HFFc6 (cell line): ENCODE measurements around the gene MAJIN. TPM values are rescaled to one million over a fixed set of nuclear protein-coding genes. Genes with fewer than 3 reads are reported as not detected.

Experiments
- DNase-seq: peaks from one replicate; pipeline ENCODE4 v3.0.0-alpha.2; 2018
- H3K27ac Mint-ChIP-seq: 2 replicates; pipeline ENCODE4 v1.8.0; 2020; ENCODE audit warnings: mild to moderate bottlenecking, mixed read lengths
- H3K27me3 Mint-ChIP-seq: 2 replicates; pipeline ENCODE4 v1.8.0; 2021; ENCODE audit warnings: mild to moderate bottlenecking, moderate library complexity, mixed read lengths; ENCODE audit not compliant: insufficient read depth
- H3K36me3 Mint-ChIP-seq: 2 replicates; pipeline ENCODE4 v1.8.0; 2021; ENCODE audit warnings: low read depth, mixed read lengths
- H3K4me1 Mint-ChIP-seq: 2 replicates; pipeline ENCODE4 v1.8.0; 2020; ENCODE audit warnings: low read depth, mixed read lengths
- H3K4me3 Mint-ChIP-seq: 2 replicates; pipeline ENCODE4 v1.8.0; 2020; ENCODE audit warnings: mild to moderate bottlenecking, moderate library complexity, mixed read lengths
- H3K9me3 Mint-ChIP-seq: 2 replicates; pipeline ENCODE4 v1.8.0; 2020; ENCODE audit warnings: mild to moderate bottlenecking, mixed read lengths
- microRNA-seq: library from miRNA; unstranded; fragments of <30 nt; microRNA quantifications from one replicate; pipeline ENCODE4, GENCODE V29; 2019
- total RNA-seq, 6 experiments: library from RNA; stranded (reverse); fragmentation: NEBNext Ultra II Directional; extraction: Animal tissue kit (Norgen Biotek cat#: 25700); gene quantifications; 2 replicates in 1 of 6; 3 replicates in 5 of 6; pipeline ENCODE4 v1.2.3, GENCODE V29; 2021
- TF ChIP-seq, protein P1 (sequence below): fragments of 200-600 bp; sonication (generic); IDR thresholded peaks from 2 replicates; pipeline ENCODE4 v1.5.0; 2021; ENCODE audit warnings: antibody characterized with exemption, mild to moderate bottlenecking

Gene MAJIN
- total RNA-seq, 6 experiments from 2014 or later: not detected

DNA sequence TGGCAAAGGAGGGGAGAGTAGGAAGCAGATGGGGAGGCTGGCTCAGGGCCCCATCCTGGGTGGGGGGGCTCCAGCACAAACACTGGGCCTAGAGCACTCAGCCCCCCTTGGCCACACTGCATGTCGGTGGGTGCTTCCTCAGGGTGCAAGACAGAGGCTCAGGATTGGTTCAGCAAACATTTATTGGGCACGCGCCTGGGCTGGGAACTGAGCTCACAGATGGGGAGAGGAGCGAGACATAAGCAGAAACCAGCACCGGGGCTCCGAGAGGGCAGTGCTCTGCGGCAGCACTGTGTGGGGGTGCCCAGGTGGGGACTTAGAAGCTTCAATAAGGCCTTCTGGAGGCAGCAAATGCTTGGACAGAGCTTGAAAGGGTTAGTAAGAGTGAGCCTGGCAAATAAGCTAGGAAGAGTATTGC is 81.4 kb downstream of the MAJIN start:
- no peak overlapping the region for H3K27ac Mint-ChIP-seq
- no peak for DNase-seq

DNA sequence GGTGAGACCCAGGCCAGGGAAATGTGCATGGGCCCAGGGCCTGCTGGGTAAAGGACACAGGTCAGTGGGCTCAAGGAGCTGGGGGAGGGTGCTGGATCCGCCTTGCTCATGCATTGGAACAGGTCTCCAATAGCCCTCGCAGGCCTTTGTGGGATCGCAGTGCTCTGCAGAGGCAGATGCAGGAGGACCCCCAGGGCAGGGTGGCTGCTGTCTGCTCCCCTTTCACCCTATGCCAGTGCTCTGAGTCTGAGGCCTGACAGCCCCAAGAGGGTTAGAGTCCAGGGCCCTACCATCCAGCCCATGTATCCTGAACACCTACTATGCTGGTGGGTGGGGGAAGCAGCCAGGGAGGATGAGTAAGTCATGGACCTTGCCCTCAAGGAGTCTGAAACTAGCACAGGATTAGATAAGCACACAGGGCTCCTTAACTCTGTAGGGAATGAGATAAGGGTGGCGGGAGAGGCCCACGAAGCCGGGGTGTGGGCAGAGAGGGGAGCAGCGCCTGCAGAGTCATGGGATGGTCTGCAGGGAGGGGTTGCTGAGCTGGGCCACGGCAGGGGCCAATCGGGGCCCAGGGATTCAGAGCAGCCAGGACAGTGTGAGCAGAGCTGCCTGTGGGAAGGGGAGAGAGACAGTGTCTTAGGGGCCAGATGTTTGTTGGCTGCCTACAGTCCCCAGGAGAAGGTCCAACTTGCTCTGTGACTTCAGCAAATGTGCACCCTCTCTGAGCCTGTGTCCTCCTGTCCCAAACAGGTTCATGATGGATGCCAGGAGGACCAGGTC is 83.0 kb downstream of the MAJIN start:
- TF ChIP-seq, protein P1, sequence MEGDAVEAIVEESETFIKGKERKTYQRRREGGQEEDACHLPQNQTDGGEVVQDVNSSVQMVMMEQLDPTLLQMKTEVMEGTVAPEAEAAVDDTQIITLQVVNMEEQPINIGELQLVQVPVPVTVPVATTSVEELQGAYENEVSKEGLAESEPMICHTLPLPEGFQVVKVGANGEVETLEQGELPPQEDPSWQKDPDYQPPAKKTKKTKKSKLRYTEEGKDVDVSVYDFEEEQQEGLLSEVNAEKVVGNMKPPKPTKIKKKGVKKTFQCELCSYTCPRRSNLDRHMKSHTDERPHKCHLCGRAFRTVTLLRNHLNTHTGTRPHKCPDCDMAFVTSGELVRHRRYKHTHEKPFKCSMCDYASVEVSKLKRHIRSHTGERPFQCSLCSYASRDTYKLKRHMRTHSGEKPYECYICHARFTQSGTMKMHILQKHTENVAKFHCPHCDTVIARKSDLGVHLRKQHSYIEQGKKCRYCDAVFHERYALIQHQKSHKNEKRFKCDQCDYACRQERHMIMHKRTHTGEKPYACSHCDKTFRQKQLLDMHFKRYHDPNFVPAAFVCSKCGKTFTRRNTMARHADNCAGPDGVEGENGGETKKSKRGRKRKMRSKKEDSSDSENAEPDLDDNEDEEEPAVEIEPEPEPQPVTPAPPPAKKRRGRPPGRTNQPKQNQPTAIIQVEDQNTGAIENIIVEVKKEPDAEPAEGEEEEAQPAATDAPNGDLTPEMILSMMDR: no peak
- Mint-ChIP-seq H3K4me3 (no peak overlapping the region), H3K27me3 (no peaks in the 10 kb centered on the region; the same call in 1 of the 2 replicates), H3K4me1 (peaks cover 25% of the 10 kb centered on the region), H3K9me3 (no peaks in the 10 kb centered on the region), H3K36me3 (no peaks in the 10 kb centered on the region), H3K27ac (no peak overlapping the region)
- DNase-seq: no peak

More for the DNA sequence above, 81.4 kb downstream of the MAJIN start:
- no peaks in the 10 kb centered on the region for H3K27me3 Mint-ChIP-seq
- H3K4me3 Mint-ChIP-seq: no peak overlapping the region
- H3K9me3 Mint-ChIP-seq: no peaks in the 10 kb centered on the region
- no peaks in the 10 kb centered on the region for H3K36me3 Mint-ChIP-seq
- TF ChIP-seq, protein P1: no peak
- H3K4me1 Mint-ChIP-seq: peaks cover 20% of the 10 kb centered on the region

DNA sequence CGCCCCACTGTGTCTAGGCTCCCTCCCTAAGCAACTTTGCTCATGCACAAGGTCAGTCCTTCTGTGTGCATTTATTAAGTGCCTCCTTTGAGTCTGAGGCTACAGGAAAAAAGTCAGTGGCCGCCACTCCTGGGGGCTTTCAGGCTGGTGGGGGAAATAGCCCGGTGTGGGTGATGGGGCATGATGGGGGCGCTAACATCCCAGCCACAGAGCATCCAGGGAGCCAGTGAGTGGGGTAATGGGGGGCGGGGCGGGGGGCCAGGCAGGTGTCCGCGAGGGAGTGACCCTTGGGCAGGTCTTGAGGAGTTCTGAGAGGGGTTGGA is 83.5 kb downstream of the MAJIN start:
- Mint-ChIP-seq H3K9me3 (no peaks in the 10 kb centered on the region), H3K4me1 (peaks cover 25% of the 10 kb centered on the region), H3K27me3 (no peaks in the 10 kb centered on the region; the same call in 1 of the 2 replicates), H3K36me3 (no peaks in the 10 kb centered on the region), H3K4me3 (no peak overlapping the region; the same call in 1 of the 2 replicates), H3K27ac (no peak overlapping the region)
- DNase-seq: no peak
- TF ChIP-seq, protein P1: no peak

Small RNA genes within 50 kb of the gene (microRNA-seq; reads per million reads assigned to microRNA genes)
- gene MIR6749 (not detected), gene MIR6750 (not detected), gene MIR6879 (not detected)

Other genes with a start within 250 kb of the MAJIN start
- gene NRXN2, start 248.9 kb downstream of the MAJIN start, total RNA-seq: under 1 TPM in 5 of 6 experiments, not detected in 1; 0.14 to 0.51 (median 0.31) TPM
- gene RASGRP2, start 228.0 kb downstream of the MAJIN start, total RNA-seq: under 1 TPM in 4 of 6 experiments, not detected in 2; 0.43 to 0.68 (median 0.48) TPM
- under 1 TPM in 4 of 6 experiments, not detected in 2; 0.11 to 0.21 (median 0.13) TPM for gene PYGM, start 212.1 kb downstream of the MAJIN start, total RNA-seq
- 100 to 1,000 TPM; 195 to 244 (median 208) TPM for gene SF1, start 193.6 kb downstream of the MAJIN start, total RNA-seq
- gene MAP4K2, start 168.9 kb downstream of the MAJIN start, total RNA-seq: 10 to 100 TPM; 18.0 to 21.6 (median 20.9) TPM
- gene MEN1, start 161.6 kb downstream of the MAJIN start, total RNA-seq: 10 to 100 TPM; 23.9 to 35.5 (median 26.9) TPM
- under 1 TPM in 5 of 6 experiments, not detected in 1; 0.02 to 0.21 (median 0.05) TPM for gene CDC42BPG, start 127.5 kb downstream of the MAJIN start, total RNA-seq
- gene EHD1, start 93.5 kb downstream of the MAJIN start, total RNA-seq: 100 to 1,000 TPM; 189 to 227 (median 197) TPM
- 10 to 100 TPM; 19.0 to 21.7 (median 20.0) TPM for gene ATG2A, start 54.9 kb downstream of the MAJIN start, total RNA-seq
- 10 to 100 TPM; 16.2 to 28.1 (median 19.6) TPM for gene PPP2R5B, start 47.4 kb downstream of the MAJIN start, total RNA-seq
- not detected for gene GPHA2, start 36.2 kb downstream of the MAJIN start, total RNA-seq
- gene BATF2, start 24.9 kb upstream of the MAJIN start, total RNA-seq: under 1 TPM; 0.22 to 0.45 (median 0.36) TPM
- gene ARL2, start 42.1 kb upstream of the MAJIN start, total RNA-seq: 10 to 100 TPM; 76.9 to 92.1 (median 87.2) TPM
- gene SNX15, start 55.3 kb upstream of the MAJIN start, total RNA-seq: 10 to 100 TPM; 18.7 to 26.6 (median 25.0) TPM
- gene SAC3D1, start 69.1 kb upstream of the MAJIN start, total RNA-seq: 10 to 100 TPM; 15.3 to 21.5 (median 18.0) TPM
- gene NAALADL1, start 86.4 kb upstream of the MAJIN start, total RNA-seq: not detected
- 10 to 100 TPM; 14.3 to 28.3 (median 26.6) TPM for gene CDCA5, start 111.9 kb upstream of the MAJIN start, total RNA-seq
- gene ZFPL1, start 112.1 kb upstream of the MAJIN start, total RNA-seq: 10 to 100 TPM; 41.0 to 56.6 (median 53.6) TPM
- gene VPS51, start 124.1 kb upstream of the MAJIN start, total RNA-seq: 10 to 100 TPM; 61.2 to 90.1 (median 79.4) TPM
- 1 to 10 TPM; 3.8 to 6.4 (median 4.9) TPM for gene TM7SF2, start 139.8 kb upstream of the MAJIN start, total RNA-seq
- gene ZNHIT2, start 145.6 kb upstream of the MAJIN start, total RNA-seq: 10 to 100 TPM in 4 of 6 experiments, 1 to 10 TPM in 2; 9.3 to 13.6 (median 11.1) TPM
- gene FAU, start 150.0 kb upstream of the MAJIN start, total RNA-seq: 100 to 1,000 TPM; 631 to 750 (median 715) TPM
- gene MRPL49, start 150.2 kb upstream of the MAJIN start, total RNA-seq: 10 to 100 TPM; 53.2 to 59.7 (median 56.9) TPM
- 10 to 100 TPM; 39.9 to 46.9 (median 42.9) TPM for gene SYVN1, start 162.4 kb upstream of the MAJIN start, total RNA-seq
- not detected for gene SPDYC, start 198.1 kb upstream of the MAJIN start, total RNA-seq
- gene CAPN1, start 209.8 kb upstream of the MAJIN start, total RNA-seq: 100 to 1,000 TPM; 203 to 271 (median 231) TPM